Keratinocyte (primary cell): ENCODE measurements around the gene FCN3. TPM values are rescaled to one million over a fixed set of nuclear protein-coding genes. Genes with fewer than 3 reads are reported as not detected.
A peak's percentile ranks its signal among the peaks of the same experiment; 100 is the strongest.

Experiments
- DNase-seq: peaks from one replicate; pipeline ENCODE4 v3.0.0-alpha.2; 2011; ENCODE audit warnings: low read depth, missing footprints, low spot score
- FAIRE-seq: peaks from 2 replicates; lab custom pipeline; 2011; peaks lifted over from hg19 to GRCh38; lab: Jason Lieb, UNC
- H2AFZ ChIP-seq: 2 replicates; pipeline ENCODE4 v1.6.0; 2012; ENCODE audit warnings: low read length, control low read depth, inconsistent platforms; ENCODE audit not compliant: control insufficient read depth
- H3K27ac ChIP-seq: 2 replicates; pipeline ENCODE4 v1.5.1; 2011; ENCODE audit warnings: low read length; ENCODE audit not compliant: control insufficient read depth, insufficient read depth
- H3K27me3 ChIP-seq: 3 replicates; pipeline ENCODE4 v1.6.0; 2011; ENCODE audit warnings: low read length; ENCODE audit not compliant: control insufficient read depth, insufficient read depth; ENCODE audit errors: extremely low read depth
- H3K36me3 ChIP-seq, 2 experiments: 2 replicates in 1 of 2; 3 replicates in 1 of 2; pipeline ENCODE4 v1.5.1; 2011; ENCODE audit warnings: low read length in 2 of 2, mild to moderate bottlenecking in 1 of 2; ENCODE audit not compliant: control insufficient read depth in 2 of 2, insufficient read depth in 2 of 2; ENCODE audit errors: extremely low read depth in 1 of 2
- H3K4me1 ChIP-seq: 3 replicates; pipeline ENCODE4 v1.5.1; 2011; ENCODE audit warnings: low read length; ENCODE audit not compliant: control insufficient read depth, insufficient read depth; ENCODE audit errors: extremely low read depth
- H3K4me2 ChIP-seq: 3 replicates; pipeline ENCODE4 v1.6.0; 2011; ENCODE audit warnings: low read depth, low read length; ENCODE audit not compliant: control insufficient read depth, insufficient read depth; ENCODE audit errors: extremely low read depth
- H3K4me3 ChIP-seq, 3 experiments: fragments of 200-600 bp in 1 of 3; sonication (generic) in 1 of 3; 2 replicates in 2 of 3; 3 replicates in 1 of 3; pipeline ENCODE4 v1.5.1; 2011 to 2016; ENCODE audit warnings: low read length in 3 of 3, mild to moderate bottlenecking in 3 of 3, control low read depth in 2 of 3, inconsistent platforms in 1 of 3, low read depth in 1 of 3, mixed read lengths in 1 of 3, mixed run types in 1 of 3, moderate library complexity in 1 of 3; ENCODE audit not compliant: control insufficient read depth in 2 of 3, insufficient read depth in 2 of 3; ENCODE audit errors: extremely low read depth in 1 of 3
- H3K79me2 ChIP-seq: 2 replicates; pipeline ENCODE4 v1.6.0; 2012; ENCODE audit warnings: low read length; ENCODE audit not compliant: control insufficient read depth, insufficient read depth
- H3K9ac ChIP-seq: 3 replicates; pipeline ENCODE4 v1.6.0; 2011; ENCODE audit warnings: low read length; ENCODE audit not compliant: control insufficient read depth, insufficient read depth; ENCODE audit errors: extremely low read depth
- H3K9me1 ChIP-seq: 3 replicates; pipeline ENCODE4 v1.6.0; 2011; ENCODE audit warnings: low read length; ENCODE audit not compliant: control insufficient read depth, insufficient read depth; ENCODE audit errors: extremely low read depth
- H3K9me3 ChIP-seq: 2 replicates; pipeline ENCODE4 v1.5.1; 2012; ENCODE audit warnings: low read depth, low read length; ENCODE audit not compliant: control insufficient read depth
- H4K20me1 ChIP-seq: 3 replicates; pipeline ENCODE4 v1.6.0; 2011; ENCODE audit warnings: low read length; ENCODE audit not compliant: control insufficient read depth, insufficient read depth; ENCODE audit errors: extremely low read depth
- CTCF ChIP-seq, 3 experiments: IDR thresholded peaks in 1 of 3; conservative IDR thresholded peaks in 1 of 3; optimal IDR thresholded peaks in 1 of 3; 2 replicates in 2 of 3; 3 replicates in 1 of 3; pipeline versions ENCODE3 to v1.5.1; 2011; ENCODE audit warnings: low read length in 3 of 3, mild to moderate bottlenecking in 3 of 3, moderate library complexity in 2 of 3, control low read depth in 1 of 3, inconsistent platforms in 1 of 3; ENCODE audit not compliant: insufficient read depth in 2 of 3; ENCODE audit errors: extremely low read depth in 1 of 3
- EZH2 ChIP-seq: IDR thresholded peaks from one replicate; pipeline ENCODE4 v1.6.1; 2012; ENCODE audit warnings: inconsistent platforms, mild to moderate bottlenecking, low read length, moderate library complexity
- dilution Hi-C: fragments of 300-500 bp; cut with MboI; formaldehyde crosslinking; loops from one replicate; pipeline ENCODE4 v1.7.0; 2020; ENCODE audit warnings: low sequenced_read_pairs; ENCODE audit not compliant: extremely low pct_ligation_motif_present
- polyA plus RNA-seq, 5 experiments: library from polyadenylated mRNA; depleted of rRNA in 3 of 5; stranded (reverse) in 3 of 5; stranded (forward) in 1 of 5; unstranded in 1 of 5; fragments of >200 nt; gene quantifications; 1 replicate in 1 of 5; 2 replicates in 3 of 5; 3 replicates in 1 of 5; pipeline versions ENCODE4 v1.2.1 to v1.2.3, GENCODE V29; 2011 to 2012; ENCODE audit warnings: missing spikeins in 2 of 5, low read depth in 1 of 5, low replicate concordance in 1 of 5

Gene FCN3
- polyA plus RNA-seq, 1 donor (not counting 4 experiments of a cell fraction or from before 2014, with no cell fraction given), result not detected

GRCh38 chr1:27418326-27419185, 43.9 kb upstream of the FCN3 start:
- no peaks in the 10 kb centered on the region for H3K9me1 ChIP-seq
- FAIRE-seq (no peak), DNase-seq (no peak)
- no peaks in the 10 kb centered on the region for H3K9me3 ChIP-seq
- dilution Hi-C loops, result loop anchor here (25.0 kb wide), 1 partner anchor 169 kb away; no protein-coding TSS in a partner anchor
- no peak overlapping the region for H3K4me3 ChIP-seq
- peaks cover 12% of the 10 kb centered on the region for H3K4me1 ChIP-seq
- H3K4me2 ChIP-seq, result no peak overlapping the region
- no peaks in the 10 kb centered on the region for H3K27me3 ChIP-seq
- peak overlapping the region; percentile 23 for H3K27ac ChIP-seq
- H3K9ac ChIP-seq, result peak overlapping the region; percentile 6
- no peak overlapping the region for H2AFZ ChIP-seq
- peaks cover 21 to 38% of the 10 kb centered on the region in 2 experiments for H3K36me3 ChIP-seq
- TF ChIP-seq EZH2 (no peak), CTCF (optimal IDR thresholded peaks at IDR 0.05 in 1 of 3, IDR thresholded peaks at IDR 0.05 in 1 of 3, conservative IDR thresholded peaks at IDR 0.05 in 1 of 3; ENCODE audit: extremely low read depth in 1 of 3, insufficient read depth in 2 of 3, low read length in 3 of 3) (no peak)
- no peaks in the 10 kb centered on the region for H4K20me1 ChIP-seq
- peaks cover 9% of the 10 kb centered on the region for H3K79me2 ChIP-seq

GRCh38 chr1:27417713-27418112, 43.1 kb upstream of the FCN3 start:
- Histone ChIP-seq H3K27ac (no peak overlapping the region), H2AFZ (no peak overlapping the region), H3K27me3 (no peaks in the 10 kb centered on the region), H3K4me2 (no peak overlapping the region), H3K9me3 (no peaks in the 10 kb centered on the region), H3K4me3 (no peak overlapping the region), H3K79me2 (peaks cover 7% of the 10 kb centered on the region), H3K4me1 (peaks cover 19% of the 10 kb centered on the region), H4K20me1 (no peaks in the 10 kb centered on the region), H3K36me3 (peaks cover 23 to 46% of the 10 kb centered on the region in 2 experiments), H3K9me1 (no peaks in the 10 kb centered on the region), H3K9ac (no peak overlapping the region)
- TF ChIP-seq CTCF (optimal IDR thresholded peaks at IDR 0.05 in 1 of 3, IDR thresholded peaks at IDR 0.05 in 1 of 3, conservative IDR thresholded peaks at IDR 0.05 in 1 of 3; ENCODE audit: extremely low read depth in 1 of 3, insufficient read depth in 2 of 3, low read length in 3 of 3) (no peak), EZH2 (no peak)
- no peak for FAIRE-seq
- dilution Hi-C loops, result loop anchor here (25.0 kb wide), 1 partner anchor 170 kb away; no protein-coding TSS in a partner anchor
- no peak for DNase-seq
